ENCODE results near the gene ABAT. TPM values are rescaled to one million over a fixed set of nuclear protein-coding genes. Genes with fewer than 3 reads are reported as not detected.

The ABAT gene
- polyA plus RNA-seq, 2 of the 4 experiments (the other 2 are of a cell fraction), result 0.68 to 1.2 TPM

GRCh38 chr16:8679151-8679550, 4.7 kb downstream of the ABAT start:
- DNase-seq (ENCODE audit: low read depth in 1 of 2, low spot score in 1 of 2), result no peak
- TF ChIP-seq TP53 (CRISPR knock-in tag; IDR thresholded peaks at IDR 0.05), result no peak
- no peak for TF ChIP-seq HMGXB4 (CRISPR knock-in tag; IDR thresholded peaks at IDR 0.05; ENCODE audit: borderline replicate concordance)
- TF ChIP-seq BCL3 (IDR thresholded peaks at IDR 0.05), result no peak
- no peak for TF ChIP-seq CTCF (IDR thresholded peaks at IDR 0.05)
- no peak for TF ChIP-seq MYC (IDR thresholded peaks at IDR 0.05; ENCODE audit: borderline replicate concordance, low read length)
- TF ChIP-seq MAX (IDR thresholded peaks at IDR 0.05), result no peak
- TF ChIP-seq RAD21 (conservative IDR thresholded peaks at IDR 0.05 in 1 of 2, IDR thresholded peaks at IDR 0.05 in 1 of 2), result no peak
- TF ChIP-seq TFCP2L1 (CRISPR knock-in tag; IDR thresholded peaks at IDR 0.05), result no peak
- no peak for TF ChIP-seq ZSCAN20 (CRISPR knock-in tag; IDR thresholded peaks at IDR 0.05)
- no peak for TF ChIP-seq HOXA7 (CRISPR knock-in tag; IDR thresholded peaks at IDR 0.05)
- no peak for TF ChIP-seq HEYL (CRISPR knock-in tag; IDR thresholded peaks at IDR 0.05)
- no peak for TF ChIP-seq ZNF302 (CRISPR knock-in tag; IDR thresholded peaks at IDR 0.05)
- TF ChIP-seq EP300 (IDR thresholded peaks at IDR 0.05), result no peak
- TF ChIP-seq FOSL2 (IDR thresholded peaks at IDR 0.05), result no peak
- no peak for TF ChIP-seq FOSL2 (CRISPR knock-in tag; IDR thresholded peaks at IDR 0.05)
- TF ChIP-seq POLR2A (IDR thresholded peaks at IDR 0.05; ENCODE audit: low read length), result no peak
- POLR2A ChIA-PET, result interaction anchor here (1.0 kb wide), 1 partner anchor 124 kb away, joined by 3 read pairs; no protein-coding TSS in a partner anchor

GRCh38 chr16:8682551-8683259, 8.3 kb downstream of the ABAT start:
- TF ChIP-seq HEYL (CRISPR knock-in tag; IDR thresholded peaks at IDR 0.05) (no peak), NFE2L2 (conservative IDR thresholded peaks at IDR 0.05; ENCODE audit: low read length) (no peak), EP300 (IDR thresholded peaks at IDR 0.05) (no peak), TFCP2L1 (CRISPR knock-in tag; IDR thresholded peaks at IDR 0.05) (no peak), USF2 (IDR thresholded peaks at IDR 0.05) (no peak), MAZ (IDR thresholded peaks at IDR 0.05; ENCODE audit: borderline replicate concordance, low read depth, low read length) (no peak), JUNB (IDR thresholded peaks at IDR 0.05) (no peak), PBX3 (IDR thresholded peaks at IDR 0.05) (no peak), CHD2 (IDR thresholded peaks at IDR 0.05; ENCODE audit: low read length, partially characterized antibody) (no peak), ATOH8 (CRISPR knock-in tag; IDR thresholded peaks at IDR 0.05; ENCODE audit: low read depth) (no peak), KDM1A (IDR thresholded peaks at IDR 0.05; ENCODE audit: low read depth) (no peak)
- Histone ChIP-seq H3K27ac (no peak overlapping the region), H3K4me1 (peaks cover 14% of the 10 kb centered on the region), H3K9me3 (peaks cover 10% of the 10 kb centered on the region), H3K4me3 (no peak overlapping the region), H3K4me2 (no peak overlapping the region)
- CTCF ChIA-PET, result no interaction called here
- WGBS (ENCODE audit: missing lambda C conversion rate), result 32% methylated on average over 9 of the region's 9 CpGs
- POLR2A ChIA-PET, result no interaction called here
- ATAC-seq, result no peak
- no peak for DNase-seq (ENCODE audit: low read depth in 1 of 2, low spot score in 1 of 2)
- no peak for FAIRE-seq

More at GRCh38 chr16:8679151-8679550, 4.7 kb downstream of the ABAT start:
- H3K4me3 ChIP-seq, result no peak overlapping the region
- peaks cover 29% of the 10 kb centered on the region for H3K4me1 ChIP-seq
- no peak for ATAC-seq
- peak overlapping the region; percentile 37; the same call in 2 of the 3 replicates for H3K4me2 ChIP-seq
- CTCF ChIA-PET, result interaction anchor here (1.0 to 2.7 kb wide), 3 partner anchors 11 to 112 kb away, joined by 3 to 11 read pairs (median 3); no protein-coding TSS in a partner anchor
- 32% methylated on average over 2 of the region's 2 CpGs for WGBS (ENCODE audit: missing lambda C conversion rate)
- peaks cover 10% of the 10 kb centered on the region for H3K9me3 ChIP-seq
- H3K27ac ChIP-seq, result no peak overlapping the region
- FAIRE-seq, result no peak
